ENCODE results near the gene YPEL2. TPM values are rescaled to one million over a fixed set of nuclear protein-coding genes. Genes with fewer than 3 reads are reported as not detected.

Gene YPEL2
- total RNA-seq, 1 donor from 2014 or later: 41.1 TPM

DNA sequence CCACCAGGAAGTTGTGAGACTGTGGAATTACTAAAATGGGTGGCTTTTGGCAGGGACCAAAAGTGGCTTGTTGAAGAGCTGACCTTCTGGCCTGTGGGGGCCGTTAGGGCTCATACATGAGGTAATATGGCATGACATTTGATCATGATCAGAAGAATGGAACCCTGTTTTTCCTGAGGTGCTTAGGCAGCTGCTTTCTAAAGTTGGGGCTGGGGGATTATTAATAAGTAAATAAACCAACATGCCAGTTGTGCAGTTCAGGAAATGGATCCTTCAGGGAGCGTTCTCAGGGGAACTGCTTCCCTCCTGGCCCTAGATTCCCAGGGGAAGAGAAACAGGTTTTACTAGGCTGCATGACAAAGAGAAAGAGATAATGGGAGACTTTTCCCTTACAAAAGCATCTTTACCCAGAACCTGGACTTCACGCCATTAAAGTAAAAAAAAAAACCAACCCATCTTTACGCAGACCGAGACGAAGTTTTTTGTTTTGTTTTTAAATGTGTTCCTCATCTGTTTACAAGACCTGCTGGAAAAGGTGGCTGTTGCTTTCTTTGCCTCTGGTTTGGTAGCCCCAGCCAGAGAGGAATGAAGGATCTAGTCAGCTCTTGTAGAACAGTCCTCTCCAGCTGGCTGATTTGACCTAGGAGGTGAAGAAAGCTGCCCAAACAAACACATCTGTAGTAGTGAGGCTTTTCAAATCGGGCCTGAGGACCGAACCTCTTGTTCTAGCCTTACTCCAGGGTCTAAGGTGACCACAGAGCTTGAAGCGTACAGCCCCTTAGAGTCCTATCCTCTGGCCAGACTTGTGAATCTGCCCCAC, 22.7 kb downstream of the YPEL2 start:
- TF ChIP-seq, protein P1, sequence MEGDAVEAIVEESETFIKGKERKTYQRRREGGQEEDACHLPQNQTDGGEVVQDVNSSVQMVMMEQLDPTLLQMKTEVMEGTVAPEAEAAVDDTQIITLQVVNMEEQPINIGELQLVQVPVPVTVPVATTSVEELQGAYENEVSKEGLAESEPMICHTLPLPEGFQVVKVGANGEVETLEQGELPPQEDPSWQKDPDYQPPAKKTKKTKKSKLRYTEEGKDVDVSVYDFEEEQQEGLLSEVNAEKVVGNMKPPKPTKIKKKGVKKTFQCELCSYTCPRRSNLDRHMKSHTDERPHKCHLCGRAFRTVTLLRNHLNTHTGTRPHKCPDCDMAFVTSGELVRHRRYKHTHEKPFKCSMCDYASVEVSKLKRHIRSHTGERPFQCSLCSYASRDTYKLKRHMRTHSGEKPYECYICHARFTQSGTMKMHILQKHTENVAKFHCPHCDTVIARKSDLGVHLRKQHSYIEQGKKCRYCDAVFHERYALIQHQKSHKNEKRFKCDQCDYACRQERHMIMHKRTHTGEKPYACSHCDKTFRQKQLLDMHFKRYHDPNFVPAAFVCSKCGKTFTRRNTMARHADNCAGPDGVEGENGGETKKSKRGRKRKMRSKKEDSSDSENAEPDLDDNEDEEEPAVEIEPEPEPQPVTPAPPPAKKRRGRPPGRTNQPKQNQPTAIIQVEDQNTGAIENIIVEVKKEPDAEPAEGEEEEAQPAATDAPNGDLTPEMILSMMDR (IDR thresholded peaks at IDR 0.05; ENCODE audit: insufficient read depth, low read depth, low read length): no peak
- no peak for TF ChIP-seq EZH2 (IDR thresholded peaks at IDR 0.05; ENCODE audit: insufficient read depth, low read length)
- H3K36me3 Mint-ChIP-seq (ENCODE audit: low read depth, unreplicated experiment): peaks cover 27% of the 10 kb centered on the region
- H3K27ac Mint-ChIP-seq (ENCODE audit: unreplicated experiment): no peak overlapping the region
- no peaks in the 10 kb centered on the region for H3K27me3 Mint-ChIP-seq (ENCODE audit: low read depth, unreplicated experiment)
- H3K4me3 ChIP-seq (ENCODE audit: insufficient read depth, low read depth, low read length): no peak overlapping the region
- peaks cover 61% of the 10 kb centered on the region for H3K4me1 Mint-ChIP-seq (ENCODE audit: low read depth, unreplicated experiment)
- peaks cover 12% of the 10 kb centered on the region for H3K27me3 ChIP-seq (ENCODE audit: insufficient read depth, low read length)
- peaks cover 2% of the 10 kb centered on the region for H3K9me3 Mint-ChIP-seq (ENCODE audit: unreplicated experiment)
- H3K79me2 ChIP-seq (ENCODE audit: insufficient read depth, low read length): no peaks in the 10 kb centered on the region
- no peaks in the 10 kb centered on the region for H3K9me3 ChIP-seq (ENCODE audit: insufficient read depth, low read depth, low read length)
- no peak overlapping the region for H3K27ac ChIP-seq (ENCODE audit: low read depth, low read length)
- H4K20me1 ChIP-seq (ENCODE audit: insufficient read depth, low read length): peaks cover 16% of the 10 kb centered on the region
- H3K36me3 ChIP-seq (ENCODE audit: insufficient read depth, low read length): no peaks in the 10 kb centered on the region
- H3K4me2 ChIP-seq (ENCODE audit: low read length): no peak overlapping the region
- DNase-seq (ENCODE audit: low read depth) (no peak), FAIRE-seq (no peak)
- no peak overlapping the region for H3K9ac ChIP-seq (ENCODE audit: low read length)
- H3K4me1 ChIP-seq (ENCODE audit: insufficient read depth, low read length): peaks cover 19% of the 10 kb centered on the region
- H3K4me3 Mint-ChIP-seq (ENCODE audit: unreplicated experiment): no peak overlapping the region
- no peak overlapping the region for H2AFZ ChIP-seq (ENCODE audit: low read depth, low read length)

DNA sequence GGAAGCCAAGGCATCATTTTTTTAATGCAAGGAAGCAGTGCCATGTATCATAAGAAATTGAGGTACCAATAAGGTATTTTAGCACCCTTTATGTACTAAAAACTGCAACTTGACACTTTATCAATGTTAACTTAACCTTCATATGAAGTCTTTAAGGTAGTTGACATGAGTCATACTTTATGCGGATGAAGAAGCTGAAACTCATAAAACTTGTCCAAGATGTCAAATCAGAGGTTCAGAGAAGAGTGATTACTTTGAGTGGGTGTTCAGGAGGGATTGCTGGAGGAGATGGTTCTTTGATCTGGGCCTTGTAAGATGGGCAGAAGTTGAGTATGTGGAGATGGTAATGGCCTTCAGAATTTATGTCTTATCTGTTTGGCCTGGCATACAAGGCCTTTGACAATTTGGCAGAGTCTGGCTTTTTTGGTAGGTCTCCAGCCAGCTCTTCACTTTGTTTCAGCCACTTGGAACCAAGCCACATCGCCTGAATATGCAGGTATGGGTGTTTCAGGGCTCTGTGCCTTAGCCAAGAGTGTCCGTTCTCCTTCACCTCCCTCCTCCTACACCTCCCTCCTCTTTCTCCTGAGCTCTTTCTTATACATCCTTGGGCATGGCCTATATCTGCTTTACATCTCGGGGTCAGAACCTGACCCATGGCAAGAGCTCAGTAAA, 23.7 kb downstream of the YPEL2 start:
- H3K27ac Mint-ChIP-seq (ENCODE audit: unreplicated experiment): peak overlapping the region; percentile 53
- Histone ChIP-seq H3K36me3 (ENCODE audit: insufficient read depth, low read length) (no peaks in the 10 kb centered on the region), H3K27me3 (ENCODE audit: insufficient read depth, low read length) (peaks cover 12% of the 10 kb centered on the region), H2AFZ (ENCODE audit: low read depth, low read length) (no peak overlapping the region), H3K4me3 (ENCODE audit: insufficient read depth, low read depth, low read length) (no peak overlapping the region), H3K9ac (ENCODE audit: low read length) (no peak overlapping the region), H3K27ac (ENCODE audit: low read depth, low read length) (no peak overlapping the region), H3K4me2 (ENCODE audit: low read length) (no peak overlapping the region), H3K4me1 (ENCODE audit: insufficient read depth, low read length) (peaks cover 19% of the 10 kb centered on the region), H4K20me1 (ENCODE audit: insufficient read depth, low read length) (peaks cover 13% of the 10 kb centered on the region), H3K79me2 (ENCODE audit: insufficient read depth, low read length) (no peaks in the 10 kb centered on the region), H3K9me3 (ENCODE audit: insufficient read depth, low read depth, low read length) (no peaks in the 10 kb centered on the region)
- FAIRE-seq (no peak), DNase-seq (ENCODE audit: low read depth) (no peak)
- peaks cover 56% of the 10 kb centered on the region for H3K4me1 Mint-ChIP-seq (ENCODE audit: low read depth, unreplicated experiment)
- peaks cover 2% of the 10 kb centered on the region for H3K9me3 Mint-ChIP-seq (ENCODE audit: unreplicated experiment)
- no peak overlapping the region for H3K4me3 Mint-ChIP-seq (ENCODE audit: unreplicated experiment)
- peaks cover 27% of the 10 kb centered on the region for H3K36me3 Mint-ChIP-seq (ENCODE audit: low read depth, unreplicated experiment)
- no peaks in the 10 kb centered on the region for H3K27me3 Mint-ChIP-seq (ENCODE audit: low read depth, unreplicated experiment)
- TF ChIP-seq EZH2 (IDR thresholded peaks at IDR 0.05; ENCODE audit: insufficient read depth, low read length): no peak

DNA sequence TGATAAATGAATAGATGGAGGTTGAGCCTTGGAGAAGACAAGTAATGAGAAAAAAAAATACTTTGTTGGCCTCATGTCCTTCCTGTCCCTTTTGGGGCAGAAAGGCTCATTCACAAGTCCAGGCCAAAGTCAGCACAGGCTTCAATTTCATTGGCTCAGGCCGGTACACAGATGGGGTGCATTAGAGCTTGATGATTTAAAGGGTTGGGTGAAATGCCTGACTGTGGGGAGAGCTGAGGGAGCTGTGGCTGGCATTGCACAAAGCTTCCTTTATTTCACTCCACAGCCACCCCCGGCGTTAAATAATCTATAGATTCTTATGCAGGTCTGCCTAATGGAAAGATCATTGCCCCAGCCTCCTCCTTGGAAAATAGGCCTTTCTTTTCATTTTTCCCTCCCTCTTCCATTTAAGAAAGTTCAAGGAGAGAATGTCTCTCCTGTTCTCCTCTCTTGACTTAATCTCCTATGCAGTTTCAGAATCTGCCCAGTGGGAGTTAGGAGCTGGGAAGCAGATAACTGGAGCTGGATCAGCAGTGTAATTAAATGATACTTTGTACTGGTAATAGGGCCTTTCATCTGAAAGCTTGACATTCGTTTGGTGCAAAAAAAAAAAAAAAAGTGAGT, 24.4 kb downstream of the YPEL2 start:
- Histone ChIP-seq H3K27me3 (ENCODE audit: insufficient read depth, low read length) (peaks cover 12% of the 10 kb centered on the region), H2AFZ (ENCODE audit: low read depth, low read length) (no peak overlapping the region), H4K20me1 (ENCODE audit: insufficient read depth, low read length) (peaks cover 7% of the 10 kb centered on the region), H3K4me3 (ENCODE audit: insufficient read depth, low read depth, low read length) (no peak overlapping the region), H3K4me1 (ENCODE audit: insufficient read depth, low read length) (peaks cover 20% of the 10 kb centered on the region), H3K9ac (ENCODE audit: low read length) (no peak overlapping the region), H3K9me3 (ENCODE audit: insufficient read depth, low read depth, low read length) (no peaks in the 10 kb centered on the region), H3K27ac (ENCODE audit: low read depth, low read length) (no peak overlapping the region), H3K36me3 (ENCODE audit: insufficient read depth, low read length) (no peaks in the 10 kb centered on the region), H3K79me2 (ENCODE audit: insufficient read depth, low read length) (no peaks in the 10 kb centered on the region), H3K4me2 (ENCODE audit: low read length) (no peak overlapping the region)
- FAIRE-seq (no peak), DNase-seq (ENCODE audit: low read depth) (no peak)
- H3K36me3 Mint-ChIP-seq (ENCODE audit: low read depth, unreplicated experiment): peaks cover 27% of the 10 kb centered on the region
- peak overlapping the region; percentile 99 for H3K27ac Mint-ChIP-seq (ENCODE audit: unreplicated experiment)
- H3K4me3 Mint-ChIP-seq (ENCODE audit: unreplicated experiment): no peak overlapping the region
- H3K4me1 Mint-ChIP-seq (ENCODE audit: low read depth, unreplicated experiment): peaks cover 57% of the 10 kb centered on the region
- H3K9me3 Mint-ChIP-seq (ENCODE audit: unreplicated experiment): peaks cover 2% of the 10 kb centered on the region
- no peaks in the 10 kb centered on the region for H3K27me3 Mint-ChIP-seq (ENCODE audit: low read depth, unreplicated experiment)
- TF ChIP-seq, protein P1 (IDR thresholded peaks at IDR 0.05; ENCODE audit: insufficient read depth, low read depth, low read length): no peak
- no peak for TF ChIP-seq EZH2 (IDR thresholded peaks at IDR 0.05; ENCODE audit: insufficient read depth, low read length)

Data from astrocyte (in vitro differentiated cells and primary cell).